GM23338 (cell line): Measurements from ENCODE around the gene LZTS3. TPM values are rescaled to one million over a fixed set of nuclear protein-coding genes. Genes with fewer than 3 reads are reported as not detected.

Source experiments
- ATAC-seq: fragments of 200-7000 bp; cut with Tn5 transposase; 3 replicates; pipeline ENCODE4 v1.9.1; 2020
- DNase-seq: peaks from one replicate; pipeline ENCODE4 v3.0.0-alpha.2; 2015; ENCODE audit warnings: low spot score
- H2AFZ ChIP-seq: fragments of 200-600 bp; sonication (generic); 2 replicates; pipeline ENCODE4 v1.8.0; 2016; ENCODE audit warnings: antibody characterized with exemption, mild to moderate bottlenecking, moderate library complexity
- H3F3A ChIP-seq: fragments of 200-600 bp; sonication (generic); replicated peaks from 2 replicates; pipeline ENCODE4 v1.8.0; 2017; ENCODE audit warnings: antibody characterized with exemption, mixed run types, low read depth
- H3K27ac ChIP-seq: fragments of 200-600 bp; sonication (generic); 2 replicates; pipeline ENCODE4 v1.6.1; 2016; ENCODE audit warnings: low read depth
- H3K27me3 ChIP-seq: fragments of 200-600 bp; sonication (generic); 2 replicates; pipeline ENCODE4 v1.8.0; 2016; ENCODE audit warnings: mild to moderate bottlenecking, mixed run types, moderate library complexity; ENCODE audit not compliant: insufficient read depth
- H3K36me3 ChIP-seq: fragments of 200-600 bp; sonication (generic); 2 replicates; pipeline ENCODE4 v1.8.0; 2016; ENCODE audit warnings: mild to moderate bottlenecking; ENCODE audit not compliant: insufficient read depth
- H3K4me1 ChIP-seq: fragments of 200-600 bp; sonication (generic); 2 replicates; pipeline ENCODE4 v1.8.0; 2016; ENCODE audit warnings: mild to moderate bottlenecking, moderate library complexity; ENCODE audit not compliant: insufficient read depth
- H3K4me2 ChIP-seq: fragments of 200-600 bp; sonication (generic); 2 replicates; pipeline ENCODE4 v1.7.1; 2017; ENCODE audit warnings: mixed run types
- H3K4me3 ChIP-seq: fragments of 200-600 bp; sonication (generic); 2 replicates; pipeline ENCODE4 v1.6.1; 2016; ENCODE audit warnings: mixed run types
- H3K79me2 ChIP-seq: fragments of 200-600 bp; sonication (generic); replicated peaks from 2 replicates; pipeline ENCODE4 v1.8.0; 2017; ENCODE audit warnings: mild to moderate bottlenecking; ENCODE audit not compliant: insufficient read depth
- H3K9me2 ChIP-seq: fragments of 200-600 bp; sonication (generic); 2 replicates; pipeline ENCODE4 v1.8.0; 2017; ENCODE audit not compliant: insufficient read depth
- H4K20me1 ChIP-seq: fragments of 200-600 bp; sonication (generic); replicated peaks from 2 replicates; pipeline ENCODE4 v1.8.0; 2017; ENCODE audit warnings: mild to moderate bottlenecking; ENCODE audit not compliant: insufficient read depth
- H3K27ac Mint-ChIP-seq: 2 replicates; pipeline ENCODE4 v1.8.0; 2020; ENCODE audit warnings: inconsistent platforms, mild to moderate bottlenecking, moderate library complexity, mixed read lengths
- H3K27me3 Mint-ChIP-seq: 3 replicates; pipeline ENCODE4 v1.8.0; 2022; ENCODE audit warnings: low read depth, mild to moderate bottlenecking, moderate library complexity, mixed read lengths, inconsistent platforms; ENCODE audit not compliant: insufficient read depth, poor library complexity
- H3K36me3 Mint-ChIP-seq: 3 replicates; pipeline ENCODE4 v1.8.0; 2021; ENCODE audit warnings: low read depth, mild to moderate bottlenecking, inconsistent platforms, moderate library complexity, mixed read lengths
- H3K4me1 Mint-ChIP-seq: 3 replicates; pipeline ENCODE4 v1.8.0; 2020; ENCODE audit warnings: mild to moderate bottlenecking, inconsistent platforms, mixed read lengths
- H3K4me3 Mint-ChIP-seq: 3 replicates; pipeline ENCODE4 v1.8.0; 2021; ENCODE audit warnings: moderate library complexity, mild to moderate bottlenecking, inconsistent platforms, mixed read lengths
- H3K9me3 Mint-ChIP-seq: 3 replicates; pipeline ENCODE4 v1.8.0; 2020; ENCODE audit warnings: moderate library complexity, mild to moderate bottlenecking, inconsistent platforms, mixed read lengths
- CREB1 ChIP-seq: fragments of 250-450 bp; sonication (Bioruptor Pico); IDR thresholded peaks from 2 replicates; pipeline ENCODE4 v1.5.0; 2020; ENCODE audit warnings: low read depth, mild to moderate bottlenecking, moderate library complexity
- CTCF ChIP-seq, 2 experiments: fragments of 200-600 bp in 1 of 2; sonication (generic) in 1 of 2; conservative IDR thresholded peaks; 2 replicates each; pipeline versions ENCODE4 v1.5.1 to v1.6.1; 2016 to 2017; ENCODE audit warnings: antibody characterized with exemption in 2 of 2, low read depth in 2 of 2, mild to moderate bottlenecking in 2 of 2, moderate library complexity in 1 of 2
- ETS1 ChIP-seq: IDR thresholded peaks from 2 replicates; pipeline ENCODE4 v1.6.1; 2016; ENCODE audit warnings: antibody characterized with exemption
- EZH2 ChIP-seq: fragments of 200-600 bp; sonication (generic); IDR thresholded peaks from one replicate; pipeline ENCODE4 v1.8.0; 2017; ENCODE audit warnings: antibody characterized with exemption, mild to moderate bottlenecking, low read depth; ENCODE audit not compliant: unreplicated experiment
- EZH2phosphoT487 ChIP-seq: fragments of 200-600 bp; sonication (generic); IDR thresholded peaks from one replicate; pipeline ENCODE4 v1.8.1; 2018; ENCODE audit warnings: antibody characterized with exemption; ENCODE audit not compliant: unreplicated experiment
- JUNB ChIP-seq: IDR thresholded peaks from one replicate; pipeline ENCODE4 v1.6.1; 2016; ENCODE audit warnings: antibody characterized with exemption; ENCODE audit not compliant: unreplicated experiment
- NANOG ChIP-seq: IDR thresholded peaks from 2 replicates; pipeline ENCODE4 v1.6.1; 2016; ENCODE audit warnings: antibody characterized with exemption, borderline replicate concordance
- POLR2AphosphoS5 ChIP-seq: IDR thresholded peaks from 2 replicates; pipeline ENCODE4 v1.6.1; 2016; ENCODE audit warnings: antibody characterized with exemption, low read depth
- REST ChIP-seq: IDR thresholded peaks from one replicate; pipeline ENCODE4 v1.6.1; 2018; ENCODE audit warnings: antibody characterized with exemption; ENCODE audit not compliant: unreplicated experiment
- STAT1 ChIP-seq: IDR thresholded peaks from one replicate; pipeline ENCODE4 v1.6.1; 2016; ENCODE audit warnings: antibody characterized with exemption; ENCODE audit not compliant: unreplicated experiment
- ZNF114 ChIP-seq: fragments of 250-450 bp; sonication (Bioruptor Pico); IDR thresholded peaks from 2 replicates; pipeline ENCODE4 v1.5.0; 2020; ENCODE audit warnings: mild to moderate bottlenecking, moderate library complexity
- ZNF331 ChIP-seq: fragments of 250-450 bp; sonication (Bioruptor Pico); IDR thresholded peaks from 2 replicates; pipeline ENCODE4 v1.5.0; 2020; ENCODE audit warnings: low read depth, mild to moderate bottlenecking, moderate library complexity
- ZNF462 ChIP-seq: fragments of 250-450 bp; sonication (Bioruptor Pico); IDR thresholded peaks from 2 replicates; pipeline ENCODE4 v1.5.0; 2020; ENCODE audit warnings: mild to moderate bottlenecking, moderate library complexity
- polyA plus RNA-seq: library from polyadenylated mRNA; unstranded; fragments of >200 nt; fragmentation: Nextera tagmentation; extraction: Ambion mirVana; gene quantifications from 2 replicates; pipeline ENCODE4 v1.2.1, GENCODE V29; 2016
- total RNA-seq: library from RNA; depleted of rRNA; stranded (reverse); fragments of >200 nt; shearing (Covaris generic); gene quantifications from 2 replicates; pipeline ENCODE4 v1.2.3, GENCODE V29; 2014

The LZTS3 gene
- total and polyA plus RNA-seq, 2 experiments from 2014 or later = 9.7 to 40.7 TPM

GRCh38 chr20:3123542-3123941 is 49.8 kb downstream of the LZTS3 start:
- Histone ChIP-seq H3K4me3 (no peak overlapping the region), H3K4me2 (no peak overlapping the region), H3K36me3 (peaks cover 10% of the 10 kb centered on the region), H4K20me1 (no peaks in the 10 kb centered on the region), H3F3A (no peaks in the 10 kb centered on the region), H3K27me3 (no peaks in the 10 kb centered on the region), H3K79me2 (no peaks in the 10 kb centered on the region), H2AFZ (no peak overlapping the region), H3K27ac (no peak overlapping the region), H3K9me2 (no peaks in the 10 kb centered on the region), H3K4me1 (no peaks in the 10 kb centered on the region)
- Mint-ChIP-seq H3K27me3 (no peaks in the 10 kb centered on the region), H3K36me3 (peaks cover 51% of the 10 kb centered on the region), H3K9me3 (peaks cover 60% of the 10 kb centered on the region), H3K4me1 (no peaks in the 10 kb centered on the region), H3K27ac (no peak overlapping the region), H3K4me3 (no peak overlapping the region)
- TF ChIP-seq NANOG = no peak
- TF ChIP-seq EZH2 = no peak
- no peak for TF ChIP-seq STAT1
- TF ChIP-seq ZNF331 (CRISPR knock-in tag) = no peak
- no peak for TF ChIP-seq JUNB
- TF ChIP-seq EZH2phosphoT487 = no peak
- TF ChIP-seq REST = no peak
- no peak for TF ChIP-seq CREB1 (CRISPR knock-in tag)
- TF ChIP-seq CTCF (conservative IDR thresholded peaks at IDR 0.05; ENCODE audit: low read depth in 2 of 2) = no peak
- no peak for TF ChIP-seq ETS1
- no peak for TF ChIP-seq POLR2AphosphoS5
- TF ChIP-seq ZNF462 (CRISPR knock-in tag) = no peak
- no peak for TF ChIP-seq ZNF114 (CRISPR knock-in tag)
- ATAC-seq = no peak
- DNase-seq = no peak
